GM18951 (cell line): Measurements from ENCODE around the gene MSRB1.
"Not testable (repeated sequence)": the region's sequence is repeated elsewhere in the genome, so short reads cannot be mapped to it uniquely, and the experiment has no call there.

ENCODE experiments used
- POLR2A ChIP-seq: IDR thresholded peaks from 4 replicates; pipeline ENCODE4 v1.6.1; 2011; ENCODE audit warnings: mild to moderate bottlenecking; ENCODE audit not compliant: insufficient read length, insufficient read depth; ENCODE audit errors: extremely low read depth
- in situ Hi-C: fragments of 300-500 bp; cut with MboI; formaldehyde crosslinking; loops from one replicate; pipeline ENCODE4 v1.12.0; 2022; ENCODE audit warnings: low sequenced_read_pairs, mixed read lengths, inconsistent platforms; ENCODE audit not compliant: unreplicated experiment

MSRB1 gene

DNA sequence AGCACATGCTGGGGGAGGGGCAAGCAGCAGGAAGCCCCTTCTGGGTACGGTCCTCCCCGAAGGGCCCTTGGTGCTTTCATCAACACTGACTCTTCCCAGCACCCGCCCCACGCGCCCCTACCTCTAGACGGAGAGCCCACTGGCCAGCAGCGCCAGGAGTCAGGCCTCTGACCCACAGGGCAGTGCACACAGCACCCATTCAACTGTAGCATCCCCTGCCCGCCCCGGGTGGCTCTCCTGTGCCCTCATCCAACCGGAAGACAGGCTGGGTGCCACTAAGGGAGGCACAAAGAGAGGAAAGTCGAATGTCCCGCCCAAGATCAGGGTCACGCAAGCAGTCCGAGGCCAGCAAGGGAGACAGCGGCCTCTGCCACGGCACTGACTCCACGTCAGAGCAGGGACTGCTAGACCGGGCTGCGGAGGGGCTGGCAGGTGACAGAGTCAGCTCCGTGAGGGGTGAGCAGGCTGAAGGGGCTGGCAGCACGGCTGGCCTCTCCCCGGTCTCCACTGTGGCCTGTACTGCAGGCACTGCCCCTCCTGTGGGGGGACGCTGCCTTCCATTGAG, 9.8 kb downstream of the MSRB1 start:
- in situ Hi-C loops: no loop called here
- TF ChIP-seq POLR2A: no peak

DNA sequence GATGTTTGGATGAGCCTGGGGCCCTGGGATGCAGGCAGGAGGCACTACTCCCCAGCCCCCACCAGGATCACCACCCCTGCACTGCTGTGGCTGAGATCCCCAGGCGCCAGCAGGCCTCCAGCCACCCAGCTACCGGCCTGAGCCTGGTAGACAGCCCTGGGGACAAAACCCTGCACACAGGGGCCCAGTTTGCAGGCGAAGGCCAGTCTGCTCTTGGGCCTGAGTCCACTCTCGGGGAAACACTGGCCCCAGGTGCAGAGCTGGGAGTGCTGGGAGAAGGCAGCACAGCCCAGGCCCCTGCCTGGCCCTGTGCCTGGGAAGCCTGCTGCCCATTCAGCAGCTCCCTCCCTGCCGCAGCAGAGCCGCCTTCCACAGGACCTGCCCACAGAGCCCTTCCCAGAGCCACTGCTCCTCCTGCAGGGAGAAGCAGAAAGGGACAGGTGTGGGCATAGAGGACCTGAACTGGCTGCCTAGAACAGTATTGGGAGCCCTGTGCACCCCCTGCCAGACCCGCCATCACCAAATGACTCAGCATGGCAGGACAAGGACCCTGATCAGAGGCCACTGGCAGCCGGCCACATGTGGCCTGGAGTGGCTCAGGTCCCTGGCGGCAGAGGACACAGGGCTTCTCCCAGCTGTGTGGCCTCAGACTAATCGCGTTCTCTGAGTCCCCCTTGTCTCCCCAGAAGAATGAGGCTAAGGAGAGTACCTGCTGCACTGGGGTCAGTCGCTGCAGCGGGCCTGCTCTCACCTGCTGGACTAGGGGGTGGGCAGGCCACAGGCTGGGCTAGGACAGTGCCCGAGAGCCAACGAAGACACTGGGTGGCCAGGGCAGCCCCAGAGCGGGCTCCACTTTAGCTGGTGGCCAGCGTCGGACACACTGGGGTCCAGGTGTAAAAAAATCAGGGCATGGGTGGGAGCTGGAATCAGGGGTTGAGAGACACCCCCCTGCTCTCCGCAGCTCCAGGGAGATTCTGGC, 10.7 kb downstream of the MSRB1 start:
- in situ Hi-C loops: no loop called here
- no peak for TF ChIP-seq POLR2A

DNA sequence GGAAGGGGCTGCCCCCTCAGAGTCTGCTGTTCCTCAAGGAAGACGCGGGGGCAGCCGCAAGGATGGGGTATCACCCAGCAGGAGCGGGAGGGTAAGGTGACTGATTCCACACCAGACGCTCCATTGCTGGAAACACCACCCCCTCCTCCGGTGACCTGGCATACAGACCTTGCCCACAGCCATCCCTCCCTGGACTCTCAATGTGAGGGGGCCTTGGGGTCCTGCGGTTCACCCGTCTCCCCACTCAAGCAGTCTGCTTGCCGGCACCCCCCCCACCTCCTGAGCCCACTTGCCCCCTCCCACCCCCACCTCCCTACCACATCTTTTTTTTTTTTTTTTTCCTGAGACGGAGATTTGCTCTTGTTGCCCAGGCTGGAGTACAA, 12.7 kb downstream of the MSRB1 start:
- in situ Hi-C loops: no loop called here
- TF ChIP-seq POLR2A: no peak

DNA sequence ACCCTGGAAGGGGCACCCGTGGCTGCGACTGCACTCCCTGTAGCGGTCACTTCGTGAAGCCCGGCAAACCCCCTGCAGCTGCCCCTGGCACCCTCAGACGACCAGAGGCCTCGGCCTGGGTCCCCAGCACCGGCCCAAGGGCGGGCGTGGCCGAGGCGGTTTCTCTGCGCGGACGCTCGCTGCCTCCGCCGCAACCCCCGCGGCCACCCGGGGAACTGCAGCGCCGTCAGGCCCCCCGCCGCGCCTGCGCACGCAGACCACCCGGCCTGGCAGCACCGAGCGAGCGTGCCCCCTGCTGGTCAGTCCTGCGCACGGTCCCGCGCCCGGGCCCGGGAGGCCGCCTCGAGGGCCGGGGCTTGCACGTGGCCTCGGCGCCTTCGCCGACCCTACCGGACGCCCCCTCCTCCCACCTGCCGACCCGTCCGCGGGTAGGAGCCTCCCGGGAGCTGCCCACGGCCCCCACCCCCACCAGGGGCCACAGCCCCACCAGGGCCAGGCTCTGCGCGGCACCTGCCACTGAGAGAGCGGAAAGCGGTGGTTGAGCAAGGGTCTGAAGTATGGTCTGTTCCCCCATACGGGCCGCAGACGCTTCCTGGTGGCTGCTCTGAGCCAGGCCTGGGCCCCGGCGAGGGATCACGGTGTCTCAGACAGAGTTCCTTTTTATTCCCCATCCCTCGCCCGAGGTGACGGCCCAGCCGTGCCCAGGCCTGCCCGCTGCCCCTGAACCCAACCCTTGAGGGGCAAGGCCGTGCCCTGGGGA, 13.2 kb downstream of the MSRB1 start:
- TF ChIP-seq POLR2A: peak; percentile 20
- in situ Hi-C loops: no loop called here

DNA sequence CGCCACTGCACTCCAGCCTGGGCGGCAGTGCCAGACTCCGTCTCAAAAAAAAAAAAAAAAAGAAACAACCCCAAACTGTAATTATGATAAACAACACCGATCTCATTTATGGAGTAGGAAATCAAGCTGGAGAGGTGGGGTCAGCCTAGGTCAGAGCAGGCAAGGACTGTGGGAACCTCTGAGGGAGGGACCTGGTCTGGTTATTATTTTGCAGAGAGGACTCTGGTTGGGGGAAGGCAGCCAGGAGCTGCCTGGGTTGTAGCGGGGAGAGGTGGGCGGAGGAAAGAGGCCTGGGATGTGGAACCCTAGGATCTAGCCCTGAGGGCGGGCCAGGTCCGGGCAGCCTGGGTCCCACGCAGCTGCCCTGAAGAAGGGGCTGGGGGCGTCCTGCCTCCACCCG, 13.9 kb downstream of the MSRB1 start:
- no peak for TF ChIP-seq POLR2A
- in situ Hi-C loops: no loop called here

DNA sequence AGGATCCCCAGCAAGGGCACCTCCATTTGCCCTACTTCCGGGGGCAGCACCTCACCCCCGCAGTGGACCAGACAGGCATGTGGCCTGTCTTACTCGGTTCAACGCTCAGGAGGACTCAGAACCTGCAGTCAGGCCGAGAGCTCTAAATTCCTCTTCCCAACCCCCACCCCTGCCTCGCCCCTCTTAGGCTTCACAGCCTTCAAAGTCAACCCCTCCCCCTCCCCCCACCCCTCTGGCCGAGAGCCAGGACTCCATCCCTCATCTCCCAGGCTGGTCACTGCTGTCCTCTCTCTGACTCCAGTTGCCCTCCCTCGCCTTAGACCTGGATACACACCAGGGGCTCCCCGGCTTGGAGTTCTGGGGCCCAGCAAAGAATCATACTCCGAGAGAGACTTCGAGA, 16.7 kb downstream of the MSRB1 start:
- no peak for TF ChIP-seq POLR2A
- in situ Hi-C loops: no loop called here

DNA sequence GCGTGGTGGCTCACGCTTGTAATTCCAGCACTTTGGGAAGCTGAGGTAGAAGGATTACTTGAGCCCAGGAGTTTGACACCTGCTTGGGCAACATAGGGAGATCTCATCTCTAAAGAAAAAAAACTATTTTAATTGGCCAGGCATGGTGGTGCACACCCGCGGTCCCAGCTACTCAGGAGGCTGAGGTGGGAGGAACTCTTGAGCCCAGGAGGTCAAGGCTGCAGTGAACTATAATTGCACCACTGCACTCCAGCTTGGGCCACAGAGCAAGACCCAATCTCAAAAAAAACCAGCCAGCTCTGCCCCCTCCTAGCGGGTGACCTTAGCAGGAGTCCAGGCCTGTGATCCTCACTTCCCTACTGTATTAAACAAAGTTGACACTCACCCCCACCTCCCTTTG, 18.9 kb downstream of the MSRB1 start:
- TF ChIP-seq POLR2A: no peak
- in situ Hi-C loops: no loop called here

DNA sequence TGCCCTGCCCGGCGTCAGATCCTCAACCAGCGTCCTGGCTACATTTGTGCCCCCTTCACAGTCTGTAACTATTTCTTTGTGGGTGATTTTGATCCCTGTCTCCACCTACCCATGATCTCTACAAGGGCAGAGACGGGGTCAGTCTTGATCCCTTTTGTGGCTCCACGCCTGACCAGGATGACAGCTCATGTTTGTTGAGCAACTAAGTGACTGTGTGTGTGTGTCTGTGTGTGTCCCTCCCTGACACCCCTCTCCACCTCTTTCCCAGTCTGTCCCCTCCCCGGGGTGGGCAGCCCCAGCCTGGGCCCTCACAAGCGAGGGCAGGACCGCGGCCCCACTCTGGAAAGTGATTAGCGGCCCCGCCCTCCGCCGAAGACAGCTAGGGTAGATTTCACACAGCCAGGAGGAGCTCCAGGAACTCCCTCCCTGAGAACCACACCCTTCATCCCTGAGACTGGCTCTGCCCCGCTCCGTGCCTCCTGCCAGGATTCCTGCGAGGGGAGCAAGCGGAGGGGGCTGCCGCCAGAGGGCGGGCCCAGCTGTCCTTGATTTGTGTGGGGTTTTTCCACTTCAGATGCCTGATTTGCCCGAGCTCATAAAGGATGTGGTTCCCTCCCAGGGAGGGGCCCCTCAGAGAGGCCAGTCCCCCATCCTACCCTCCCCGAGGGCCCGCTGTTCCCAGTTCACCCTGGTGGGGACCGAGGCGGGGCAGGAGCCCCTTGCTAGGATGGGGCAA, 19.5 kb downstream of the MSRB1 start:
- no peak for TF ChIP-seq POLR2A
- in situ Hi-C loops: no loop called here

DNA sequence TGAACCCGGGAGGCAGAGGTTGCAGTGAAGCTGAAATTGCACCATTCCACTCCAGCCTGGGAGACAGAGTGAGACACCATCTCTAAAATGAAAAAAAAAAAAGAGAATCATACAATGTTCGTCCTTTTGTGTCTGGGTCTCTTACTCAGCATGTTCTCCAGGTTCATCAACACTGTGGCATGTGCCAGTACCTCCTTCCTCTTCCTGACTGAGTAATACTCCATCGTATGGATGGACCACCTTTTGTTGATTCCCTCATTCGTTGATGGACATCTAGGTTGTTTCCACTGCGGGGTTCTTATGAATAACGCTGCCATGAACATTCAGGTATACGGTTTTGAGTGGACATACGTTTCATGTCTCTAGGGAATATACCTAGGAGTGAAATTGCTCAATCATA, 20.6 kb downstream of the MSRB1 start:
- no peak for TF ChIP-seq POLR2A
- in situ Hi-C loops: no loop called here

DNA sequence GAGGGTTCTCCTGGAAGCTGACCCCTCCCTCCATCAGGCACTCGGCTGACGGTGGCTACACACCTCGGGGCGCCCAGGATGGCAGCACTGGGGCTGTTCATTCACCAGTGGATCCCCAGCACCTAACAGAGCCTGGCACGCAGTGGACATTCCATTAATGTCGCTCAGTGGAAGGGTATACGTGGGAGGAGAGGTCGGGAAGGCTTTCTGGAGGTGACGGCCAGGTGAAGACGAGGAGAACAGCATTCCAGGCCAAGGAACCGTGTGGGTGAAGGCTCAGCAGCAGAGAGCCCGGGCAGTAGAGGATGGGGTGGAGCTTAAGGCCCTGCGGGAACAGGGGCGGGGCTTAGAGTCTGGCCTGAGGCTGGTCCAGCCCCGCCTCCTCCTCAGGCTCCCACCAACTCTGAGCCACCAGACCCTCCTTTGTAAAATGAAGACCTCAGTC, 22.2 kb downstream of the MSRB1 start:
- no peak for TF ChIP-seq POLR2A
- in situ Hi-C loops: no loop called here

DNA sequence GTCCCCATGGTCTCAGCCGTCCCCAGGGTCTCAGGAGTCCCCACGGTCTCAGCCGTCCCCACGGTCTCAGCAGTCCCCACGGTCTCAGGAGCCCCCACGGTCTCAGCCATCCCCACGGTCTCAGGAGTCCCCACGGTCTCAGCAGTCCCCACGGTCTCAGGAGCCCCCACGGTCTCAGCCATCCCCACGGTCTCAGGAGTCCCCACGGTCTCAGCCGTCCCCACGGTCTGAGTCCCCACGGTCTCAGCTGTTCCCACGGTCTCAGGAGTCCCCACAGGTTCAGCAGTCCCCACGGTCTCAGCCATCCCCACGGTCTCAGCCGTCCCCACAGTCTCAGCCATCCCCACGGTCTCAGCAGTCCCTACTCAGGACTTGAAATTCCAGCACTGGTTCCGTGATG, 22.9 kb downstream of the MSRB1 start:
- in situ Hi-C loops: not testable (repeated sequence)

DNA sequence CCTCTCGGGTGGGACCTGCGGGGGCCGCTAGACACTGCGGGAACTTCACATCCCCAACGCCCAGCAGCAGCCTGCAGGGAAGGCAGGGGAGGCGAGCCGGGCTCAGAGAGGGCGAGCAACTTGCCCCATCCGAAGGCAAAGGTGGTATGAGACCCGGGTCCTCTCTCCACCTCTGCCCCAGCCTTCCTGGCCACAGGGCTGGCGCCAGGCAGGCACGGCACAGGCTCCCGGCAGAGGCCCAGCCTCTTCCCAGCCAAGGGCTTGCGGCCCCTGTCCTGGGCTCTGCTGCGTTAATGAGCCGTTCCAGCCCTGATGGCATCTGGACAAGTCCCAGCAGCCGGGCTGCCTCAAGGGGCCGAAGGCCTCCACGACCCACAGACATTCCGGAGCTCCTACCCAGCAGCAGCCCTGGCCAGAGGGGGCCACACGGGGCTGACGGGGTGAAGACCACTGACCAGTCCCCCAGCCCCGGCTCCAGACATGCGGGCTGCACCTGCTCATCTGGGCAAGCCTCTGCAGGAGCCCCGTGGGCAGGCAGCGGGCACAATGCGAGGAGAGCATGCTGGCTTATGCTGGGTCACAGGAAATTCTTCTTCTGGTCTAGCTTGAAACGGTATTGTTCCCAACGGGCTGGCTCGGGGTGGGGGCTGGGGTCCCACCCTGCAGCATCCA, 23.5 kb downstream of the MSRB1 start:
- TF ChIP-seq POLR2A: no peak
- in situ Hi-C loops: no loop called here
